ENCODE results near the gene GGPS1. TPM values are rescaled to one million over a fixed set of nuclear protein-coding genes. Genes with fewer than 3 reads are reported as not detected.

The GGPS1 gene
- total and polyA plus RNA-seq, 2 of the 8 experiments (the other 6 are each of a cell fraction or from before 2014, with no cell fraction given) = 20.9 to 43.6 TPM

- TF ChIP-seq RNF2 (IDR thresholded peaks at IDR 0.05; ENCODE audit: borderline replicate concordance, low read depth, low read length, missing control alignments, poor library complexity, severe bottlenecking) (no peak), SRF (IDR thresholded peaks at IDR 0.05; ENCODE audit: low read depth, low read length) (0 out of 2 replicates have a peak, but pooled peaks have one; percentile 31), POU5F1 (IDR thresholded peaks at IDR 0.05; ENCODE audit: low read depth, low read length) (no peak), KDM4A (IDR thresholded peaks at IDR 0.05; ENCODE audit: low read depth, low read length, severe bottlenecking) (no peak), SAP30 (IDR thresholded peaks at IDR 0.05; ENCODE audit: insufficient read depth, insufficient replicate concordance, low read length) (no peak), TCF12 (IDR thresholded peaks at IDR 0.05; ENCODE audit: low read depth, low read length) (no peak), CREB1 (IDR thresholded peaks at IDR 0.05) (peak; percentile 69), NANOG (IDR thresholded peaks at IDR 0.05; ENCODE audit: insufficient read depth, low read depth, low read length, poor library complexity, severe bottlenecking) (no peak), CHD1 (IDR thresholded peaks at IDR 0.05; ENCODE audit: low read depth, low read length) (no peak), YY1 (IDR thresholded peaks at IDR 0.05; ENCODE audit: low read depth, low read length) (no peak), CBX8 (IDR thresholded peaks at IDR 0.05; ENCODE audit: borderline replicate concordance, low read depth, low read length) (no peak), EGR1 (IDR thresholded peaks at IDR 0.05; ENCODE audit: borderline replicate concordance, low read depth, low read length) (no peak), CTBP2 (IDR thresholded peaks at IDR 0.05; ENCODE audit: borderline replicate concordance, insufficient read depth, insufficient read length, low read length) (no peak), TBP (IDR thresholded peaks at IDR 0.05; ENCODE audit: low read depth, low read length) (peak; percentile 91), RFX5 (IDR thresholded peaks at IDR 0.05; ENCODE audit: borderline replicate concordance, low read depth, low read length) (no peak), KDM5A (IDR thresholded peaks at IDR 0.05; ENCODE audit: low read length) (no peak), RBBP5 (IDR thresholded peaks at IDR 0.05; ENCODE audit: borderline replicate concordance, low read depth, low read length) (no peak), EZH2 (IDR thresholded peaks at IDR 0.05; ENCODE audit: low read depth, low read length, severe bottlenecking) (no peak), SIN3A (conservative IDR thresholded peaks at IDR 0.05 in 1 of 2, IDR thresholded peaks at IDR 0.05 in 1 of 2; ENCODE audit: low read depth in 1 of 2, low read length in 2 of 2) (peak; percentile 55 to 77; a peak in 3 of 4 replicates), BRCA1 (IDR thresholded peaks at IDR 0.05; ENCODE audit: low read depth, low read length) (no peak), SUZ12 (IDR thresholded peaks at IDR 0.05; ENCODE audit: low read length) (no peak)
- TF ChIP-seq, protein P1, sequence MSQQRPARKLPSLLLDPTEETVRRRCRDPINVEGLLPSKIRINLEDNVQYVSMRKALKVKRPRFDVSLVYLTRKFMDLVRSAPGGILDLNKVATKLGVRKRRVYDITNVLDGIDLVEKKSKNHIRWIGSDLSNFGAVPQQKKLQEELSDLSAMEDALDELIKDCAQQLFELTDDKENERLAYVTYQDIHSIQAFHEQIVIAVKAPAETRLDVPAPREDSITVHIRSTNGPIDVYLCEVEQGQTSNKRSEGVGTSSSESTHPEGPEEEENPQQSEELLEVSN (IDR thresholded peaks at IDR 0.05) = peak; percentile 31
Measured at GRCh38 chr1:235367000-235367908, 38.9 kb downstream of the GGPS1 start, which contains the start of gene TBCE (continued).

Data from H1 (cell line).